GM12878 (cell line): Measurements from ENCODE around the gene UBAC2. TPM values are rescaled to one million over a fixed set of nuclear protein-coding genes. Genes with fewer than 3 reads are reported as not detected.

ENCODE experiments used
- ATAC-seq: fragments of 200-7000 bp; cut with Tn5 transposase; 3 replicates; pipeline ENCODE4 v1.9.1; 2020; ENCODE audit warnings: mild to moderate bottlenecking, moderate library complexity
- BruUV-seq: library from RNA; stranded (reverse); fragments of 400-500 nt; replicated peaks from 2 replicates; lab custom pipeline; 2021; lab: Mats Ljungman, UMichigan
- CTCF ChIA-PET: fragments of 300-600 bp; sonication (Branson Sonifier 250); formaldehyde crosslinking; extraction: SDS; loops from one replicate; lab custom pipeline; 2021; ENCODE audit warnings: inconsistent platforms; lab: Yijun Ruan, JAX
- POLR2A ChIA-PET: fragments of 350-600 bp; formaldehyde crosslinking; extraction: SDS; loops from one replicate; lab custom pipeline; 2021; ENCODE audit warnings: inconsistent platforms; lab: Charles Lee
- RAD21 ChIA-PET: fragments of 300-600 bp; sonication (Branson Sonifier 250); formaldehyde crosslinking; loops from one replicate; lab custom pipeline; 2023; ENCODE audit warnings: antibody characterized with exemption; ENCODE audit not compliant: unreplicated experiment; lab: Charles Lee
- SMC1A ChIA-PET: fragments of 300-600 bp; sonication (Branson Sonifier 250); formaldehyde crosslinking; loops from one replicate; lab custom pipeline; 2023; ENCODE audit not compliant: unreplicated experiment, uncharacterized antibody; lab: Charles Lee
- DNase-seq: peaks from one replicate; pipeline ENCODE4 v3.0.0-alpha.2; 2011; ENCODE audit warnings: low read depth, low spot score
- FAIRE-seq: peaks from 3 replicates; lab custom pipeline; 2011; peaks lifted over from hg19 to GRCh38; lab: Jason Lieb, UNC
- H2AFZ ChIP-seq: 2 replicates; pipeline ENCODE4 v1.6.0; 2011; ENCODE audit warnings: low read depth, low read length, control low read depth; ENCODE audit not compliant: control insufficient read depth
- H3K27ac ChIP-seq: 2 replicates; pipeline ENCODE4 v1.5.1; 2011; ENCODE audit warnings: control low read depth; ENCODE audit not compliant: control insufficient read depth, insufficient read depth
- H3K27me3 ChIP-seq, 2 experiments: replicated peaks in 1 of 2; 2 replicates each; pipeline versions ENCODE4 v1.6.0 to v1.6.1; 2011; ENCODE audit warnings: low read length in 1 of 2; ENCODE audit not compliant: control insufficient read depth in 2 of 2, insufficient read depth in 2 of 2
- H3K36me3 ChIP-seq, 2 experiments: 2 replicates each; pipeline ENCODE4 v1.5.1; 2011; ENCODE audit warnings: low read length in 1 of 2; ENCODE audit not compliant: control insufficient read depth in 2 of 2, insufficient read depth in 2 of 2
- H3K4me1 ChIP-seq: 2 replicates; pipeline ENCODE4 v1.6.1; 2011; ENCODE audit warnings: mild to moderate bottlenecking, low read length, moderate library complexity, mixed read lengths; ENCODE audit not compliant: control insufficient read depth, insufficient read depth
- H3K4me2 ChIP-seq: 2 replicates; pipeline ENCODE4 v1.6.0; 2011; ENCODE audit warnings: control low read depth; ENCODE audit not compliant: control insufficient read depth, insufficient read depth
- H3K4me3 ChIP-seq: fragments of 200-600 bp; sonication (generic); 2 replicates; pipeline ENCODE4 v1.5.1; 2016
- H3K79me2 ChIP-seq: 2 replicates; pipeline ENCODE4 v1.6.0; 2011; ENCODE audit warnings: low read length; ENCODE audit not compliant: control insufficient read depth, insufficient read depth
- H3K9ac ChIP-seq: 2 replicates; pipeline ENCODE4 v1.8.0; 2011; ENCODE audit warnings: low read length, control low read depth, mixed read lengths; ENCODE audit not compliant: control insufficient read depth, insufficient read depth
- H3K9me3 ChIP-seq: replicated peaks from 3 replicates; pipeline ENCODE4 v1.5.1; 2011; ENCODE audit warnings: mild to moderate bottlenecking, low read length; ENCODE audit not compliant: control insufficient read depth, insufficient read depth
- H4K20me1 ChIP-seq: 2 replicates; pipeline ENCODE4 v1.6.0; 2011; ENCODE audit not compliant: control insufficient read depth, insufficient read depth
- CBFB ChIP-seq: IDR thresholded peaks from 2 replicates; pipeline ENCODE4 v1.6.1; 2016; ENCODE audit warnings: antibody characterized with exemption, low read depth
- EED ChIP-seq: sonication (generic); IDR thresholded peaks from 2 replicates; pipeline ENCODE4 v1.6.1; 2016; ENCODE audit warnings: antibody characterized with exemption, low read depth
- EP300 ChIP-seq, 2 experiments: fragments of 150-350 bp in 1 of 2; IDR thresholded peaks; 2 replicates each; pipeline ENCODE4 v1.6.1; 2011 to 2012; ENCODE audit warnings: low read depth in 2 of 2, low read length in 2 of 2, borderline replicate concordance in 1 of 2, improper control_type of control experiment in 1 of 2, inconsistent platforms in 1 of 2; ENCODE audit not compliant: control insufficient read depth in 1 of 2
- IRF4 ChIP-seq: IDR thresholded peaks from 2 replicates; pipeline ENCODE4 v1.6.1; 2011; ENCODE audit warnings: low read depth, low read length
- LARP7 ChIP-seq: fragments of 450-650 bp; IDR thresholded peaks from 2 replicates; pipeline ENCODE4 v1.6.1; 2017; ENCODE audit warnings: mild to moderate bottlenecking
- NRF1 ChIP-seq: conservative IDR thresholded peaks from 2 replicates; pipeline ENCODE4 v1.6.1; 2011; ENCODE audit warnings: mild to moderate bottlenecking, low read depth, low read length, improper control_type of control experiment
- PAX5 ChIP-seq: IDR thresholded peaks from 2 replicates; pipeline ENCODE4 v1.6.1; 2011; ENCODE audit warnings: low read depth, low read length, borderline replicate concordance
- PAX8 ChIP-seq: fragments of 450-650 bp; IDR thresholded peaks from 2 replicates; pipeline ENCODE4 v1.6.1; 2017; ENCODE audit warnings: mild to moderate bottlenecking, moderate library complexity
- PML ChIP-seq: IDR thresholded peaks from 2 replicates; pipeline ENCODE4 v1.6.1; 2012; ENCODE audit warnings: low read length, inconsistent platforms
- RUNX3 ChIP-seq: IDR thresholded peaks from 2 replicates; pipeline ENCODE4 v1.6.1; 2012; ENCODE audit warnings: low read length, inconsistent platforms
- SMC3 ChIP-seq: IDR thresholded peaks from 2 replicates; pipeline ENCODE4 v1.6.1; 2011; ENCODE audit warnings: low read length, improper control_type of control experiment, borderline replicate concordance
- TCF3 ChIP-seq: IDR thresholded peaks from 2 replicates; pipeline ENCODE4 v1.6.1; 2012; ENCODE audit warnings: low read depth, mild to moderate bottlenecking, low read length, borderline replicate concordance; ENCODE audit not compliant: insufficient read depth
- ZNF24 ChIP-seq: fragments of 450-650 bp; IDR thresholded peaks from 2 replicates; pipeline ENCODE4 v1.6.1; 2017; ENCODE audit warnings: antibody characterized with exemption, mild to moderate bottlenecking
- WGBS: methylation state at CpG from one replicate; pipeline ENCODE4 v1.1.6; 2016; ENCODE audit warnings: low lambda C conversion rate; ENCODE audit not compliant: insufficient replicate concordance, insufficient coverage; ENCODE audit errors: missing lambda C conversion rate; 5-methylcytosine and 5-hydroxymethylcytosine counted together
- in situ Hi-C: fragments of 300-500 bp; cut with MboI; formaldehyde crosslinking; loops from 9 replicates; pipeline ENCODE4 v1.14.3; 2018; ENCODE audit warnings: mixed read lengths
- intact Hi-C: fragments of 100-400 bp; cut with micrococcal nuclease; formaldehyde crosslinking; loops from one replicate; pipeline ENCODE4 v1.14.2; 2022; ENCODE audit not compliant: unreplicated experiment
- polyA plus RNA-seq, 11 experiments: library from polyadenylated mRNA; depleted of rRNA in 4 of 11; unstranded in 6 of 11; stranded (reverse) in 5 of 11; fragments of >200 nt; fragmentation: Nextera tagmentation in 4 of 11; fragmentation: Illumina TruSeq in 1 of 11; extraction: Ambion mirVana in 4 of 11; extraction: Trizol in 1 of 11; gene quantifications; 1 replicate in 1 of 11; 2 replicates in 10 of 11; pipeline versions ENCODE4 v1.2.1 to v1.2.3, GENCODE V29; 2011 to 2016; ENCODE audit warnings: inconsistent platforms in 2 of 11, missing spikeins in 2 of 11, low read depth in 1 of 11
- total RNA-seq, 4 experiments: library from RNA; depleted of rRNA in 3 of 4; stranded (reverse); fragments of >200 nt in 3 of 4; fragmentation: Illumina TruSeq in 1 of 4; extraction: Trizol in 1 of 4; gene quantifications; 2 replicates each; pipeline versions ENCODE4 v1.2.1 to v1.2.3, GENCODE V29; 2013 to 2021
- TF ChIP-seq, protein P1 (sequence below): IDR thresholded peaks from 2 replicates; pipeline ENCODE4 v1.6.1; 2012; ENCODE audit warnings: low read depth, low read length, improper control_type of control experiment

Gene UBAC2
- total and polyA plus RNA-seq, 10 of the 15 experiments (the other 5 are each of a cell fraction or from before 2014, with no cell fraction given): 3.0 to 54.6 (median 17.4) TPM

DNA sequence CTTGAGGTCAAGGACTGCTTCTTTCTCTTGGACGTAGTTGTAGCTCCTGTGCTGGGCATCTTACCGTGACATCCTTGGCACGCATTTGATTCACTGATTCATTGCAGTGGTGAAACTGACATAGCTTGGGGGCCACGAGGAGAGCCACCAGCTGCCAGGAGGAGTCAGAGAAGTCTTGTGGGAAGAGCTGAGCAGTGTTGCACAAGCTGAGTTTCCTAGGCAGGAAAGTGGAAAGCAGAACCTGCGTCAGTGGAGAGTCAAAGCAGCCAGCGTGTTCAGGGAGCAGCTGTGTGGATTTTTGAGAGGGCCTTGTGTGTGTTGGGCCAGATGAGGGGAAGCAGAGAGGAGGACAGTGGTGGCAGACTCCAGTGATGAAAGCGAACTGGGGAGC, 111.8 kb downstream of the UBAC2 start (continued):
- peak; percentile 94 for TF ChIP-seq TCF3
- peak; percentile 97 for TF ChIP-seq EED
- peak; percentile 87 for TF ChIP-seq PAX5

- FAIRE-seq (no peak), DNase-seq (no peak), ATAC-seq (no peak)
- WGBS: 77% methylated on average over 3 of the region's 3 CpGs
- Histone ChIP-seq H2AFZ (no peak overlapping the region), H3K9ac (no peak overlapping the region), H3K36me3 (peaks cover 0 to 5% of the 10 kb centered on the region in 2 experiments; a peak in 2 of 4 replicates), H4K20me1 (no peaks in the 10 kb centered on the region), H3K79me2 (peaks cover 45% of the 10 kb centered on the region), H3K4me1 (peaks cover 45% of the 10 kb centered on the region), H3K4me2 (peak overlapping the region; percentile 20; the same call in 1 of the 2 replicates), H3K27ac (peak overlapping the region; percentile 68; the same call in 1 of the 2 replicates), H3K4me3 (no peak overlapping the region), H3K9me3 (no peaks in the 10 kb centered on the region), H3K27me3 (no peaks in the 10 kb centered on the region)
- POLR2A ChIA-PET: interaction anchor here (1.7 to 2.1 kb wide), 2 partner anchors 8 to 39 kb away, joined by 3 to 8 read pairs; no protein-coding TSS in a partner anchor
- TF ChIP-seq NRF1 (no peak), ZNF24 (no peak), PAX8 (no peak), LARP7 (no peak), IRF4 (no peak), CBFB (no peak), PML (no peak), RUNX3 (no peak), SMC3 (no peak), EP300 (IDR thresholded peaks at IDR 0.05; ENCODE audit: borderline replicate concordance in 1 of 2, control insufficient read depth in 1 of 2, low read depth in 2 of 2, low read length in 2 of 2) (no peak)
- TF ChIP-seq, protein P1, sequence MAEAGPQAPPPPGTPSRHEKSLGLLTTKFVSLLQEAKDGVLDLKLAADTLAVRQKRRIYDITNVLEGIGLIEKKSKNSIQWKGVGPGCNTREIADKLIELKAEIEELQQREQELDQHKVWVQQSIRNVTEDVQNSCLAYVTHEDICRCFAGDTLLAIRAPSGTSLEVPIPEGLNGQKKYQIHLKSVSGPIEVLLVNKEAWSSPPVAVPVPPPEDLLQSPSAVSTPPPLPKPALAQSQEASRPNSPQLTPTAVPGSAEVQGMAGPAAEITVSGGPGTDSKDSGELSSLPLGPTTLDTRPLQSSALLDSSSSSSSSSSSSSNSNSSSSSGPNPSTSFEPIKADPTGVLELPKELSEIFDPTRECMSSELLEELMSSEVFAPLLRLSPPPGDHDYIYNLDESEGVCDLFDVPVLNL: no peak
- intact Hi-C loops (no loop called here), in situ Hi-C loops (no loop called here)
- CTCF ChIA-PET: interaction anchor here (0.8 to 1.4 kb wide), 4 partner anchors 8 to 46 kb away, joined by 3 to 9 read pairs (median 4); no protein-coding TSS in a partner anchor
- SMC1A ChIA-PET: interaction anchor here (1.3 to 3.5 kb wide), 5 partner anchors 8 to 53 kb away, joined by 3 to 28 read pairs (median 7); no protein-coding TSS in a partner anchor
- no TSS peak for BruUV-seq
- RAD21 ChIA-PET: interaction anchor here (1.1 to 2.8 kb wide), 2 partner anchors 8 to 22 kb away, joined by 3 to 17 read pairs; no protein-coding TSS in a partner anchor
Measured at GRCh38 chr13:99313501-99313900, 112.8 kb downstream of the UBAC2 start.
